ENCODE results near the gene RGS3.

Gene RGS3

DNA sequence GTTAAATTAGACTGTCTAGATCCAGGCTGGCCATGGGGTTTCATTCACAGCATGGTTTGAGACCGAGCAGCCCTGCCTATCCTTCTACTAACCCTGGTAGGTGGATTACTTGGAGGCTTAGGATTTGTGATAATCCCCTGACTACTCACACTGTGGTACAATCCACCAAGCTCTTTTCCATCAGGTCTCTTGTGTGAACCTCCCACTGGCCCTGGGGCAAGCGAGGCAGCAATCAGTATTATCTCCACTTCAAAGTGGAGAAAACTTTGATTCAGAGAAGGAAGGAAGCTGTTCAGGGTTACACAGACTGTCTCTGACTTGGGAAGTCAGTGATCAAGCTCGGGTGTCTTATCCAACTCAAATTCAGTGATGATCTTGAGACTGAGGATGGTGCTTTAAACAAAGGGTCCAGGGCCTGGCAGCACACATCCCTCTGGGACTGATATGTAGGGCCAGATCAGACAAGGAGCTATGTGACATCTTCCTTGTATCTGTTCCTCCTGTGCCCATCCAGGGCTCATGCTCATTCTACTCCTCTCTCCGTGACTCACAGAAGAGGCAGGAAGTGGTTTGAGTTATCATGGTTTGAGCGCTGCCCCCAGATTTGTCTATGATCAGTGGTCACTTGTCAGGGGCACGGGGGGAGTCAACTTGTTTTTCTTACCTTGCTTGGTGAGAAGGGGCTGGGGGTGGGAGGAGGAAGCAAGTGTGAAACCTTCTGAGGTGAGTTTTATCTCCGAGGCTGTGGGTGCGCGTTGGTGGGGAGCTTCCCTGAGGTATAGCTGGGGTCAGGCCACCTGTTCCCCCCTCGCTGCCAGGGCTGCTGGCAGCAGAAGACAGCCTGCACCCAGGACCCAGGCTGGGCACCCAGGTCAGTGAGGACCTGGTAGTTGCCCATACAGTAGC lies 48.6 kb downstream of the RGS3 start:
- DNase-seq (ENCODE audit: low read depth): peak; percentile 76

DNA sequence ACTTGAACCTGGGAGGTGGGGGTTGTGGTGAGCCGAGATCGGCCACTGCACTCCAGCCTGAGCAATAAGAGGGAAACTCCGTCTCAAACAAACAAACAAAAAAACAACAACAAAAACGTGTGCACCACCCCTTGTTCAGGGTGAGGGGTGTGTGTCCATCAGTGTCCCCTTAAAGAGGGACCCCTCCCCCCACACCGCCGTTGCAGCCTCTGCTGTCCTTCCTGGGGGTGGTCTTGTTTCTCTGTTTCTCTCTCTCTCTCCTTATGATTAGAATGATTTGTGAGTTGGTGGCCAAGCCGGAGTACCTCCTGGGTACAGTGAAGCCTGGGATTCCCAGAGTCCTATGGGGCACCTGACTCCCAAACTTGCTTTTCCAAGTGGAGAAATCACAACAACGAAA lies 49.6 kb downstream of the RGS3 start:
- DNase-seq (ENCODE audit: low read depth): no peak

DNA sequence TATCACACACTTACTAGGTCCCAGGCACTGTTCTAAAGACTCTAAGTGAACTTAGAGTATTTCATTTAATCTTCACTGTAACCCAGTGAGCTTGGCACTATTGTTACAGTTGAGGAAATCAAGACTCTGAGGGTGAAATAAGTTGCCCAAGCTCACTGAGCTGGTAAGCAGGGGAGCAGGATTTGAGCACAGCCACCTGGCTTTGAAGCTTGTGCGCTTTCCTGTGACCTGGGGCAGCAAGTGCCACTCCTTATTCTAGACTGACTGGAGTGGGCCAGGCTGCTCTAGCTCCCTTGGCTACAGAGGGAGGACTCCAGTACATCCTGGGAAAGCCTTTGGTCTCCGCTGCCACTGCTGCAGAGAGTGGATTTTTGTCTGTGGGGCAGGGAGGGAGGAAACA lies 50.0 kb downstream of the RGS3 start:
- no peak for DNase-seq (ENCODE audit: low read depth)

DNA sequence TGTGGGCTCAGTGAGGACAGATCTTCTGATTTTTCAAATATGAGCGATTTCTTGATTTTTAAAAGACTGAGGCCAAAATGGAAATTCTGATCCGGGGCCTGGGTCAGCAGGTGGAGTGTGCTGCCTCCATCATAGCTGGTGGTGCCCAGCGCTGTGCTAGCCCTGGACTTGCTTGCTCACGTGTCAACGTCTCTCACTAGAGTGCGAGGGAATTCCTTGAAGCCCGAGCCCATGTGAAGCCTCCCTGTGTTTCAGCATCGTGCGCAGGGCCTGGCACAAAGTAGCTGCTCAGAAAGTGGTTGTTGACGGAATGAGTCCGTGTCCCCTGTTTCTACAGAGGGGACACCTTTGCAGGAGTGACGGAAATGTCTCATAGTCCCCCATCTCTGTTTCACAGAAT lies 50.5 kb downstream of the RGS3 start:
- DNase-seq (ENCODE audit: low read depth): no peak

DNA sequence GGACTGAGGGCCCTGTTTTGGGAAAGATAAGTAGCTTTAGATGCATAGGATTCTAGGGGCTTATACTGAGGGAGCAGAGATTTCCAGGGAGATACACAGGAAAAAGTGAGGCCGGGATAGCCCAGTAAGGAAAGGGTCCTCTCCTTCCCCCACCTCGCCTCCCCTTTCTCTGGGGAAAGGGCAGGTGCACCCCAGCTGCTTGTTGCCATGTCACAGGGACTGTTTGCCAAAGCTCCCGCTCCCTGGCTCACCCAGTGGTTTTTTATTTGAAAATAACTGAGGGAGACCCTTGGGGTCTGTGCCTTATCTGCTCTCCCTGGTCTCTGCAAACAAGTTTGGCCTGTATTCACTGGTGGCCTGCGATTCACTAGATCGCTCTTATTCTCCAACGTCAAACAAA lies 51.2 kb downstream of the RGS3 start:
- DNase-seq (ENCODE audit: low read depth): no peak

DNA sequence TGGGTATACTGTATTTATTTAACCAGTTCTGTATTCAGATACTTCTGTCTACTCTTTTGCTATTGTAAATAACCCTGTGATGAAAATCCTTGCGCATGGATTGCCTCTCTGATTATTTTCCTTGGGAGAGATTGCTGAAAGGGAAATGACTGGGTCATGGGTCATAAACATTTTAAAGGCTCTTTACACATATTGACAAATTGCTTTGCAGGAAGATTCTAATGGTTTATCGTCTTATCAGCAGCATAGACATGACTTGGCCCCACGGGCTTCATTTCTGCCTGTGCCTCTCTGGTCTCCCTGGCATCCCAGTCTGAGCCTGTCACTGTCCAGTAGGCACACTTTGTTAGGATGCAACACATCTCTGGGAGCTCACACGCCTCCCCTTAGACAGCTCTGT lies 52.3 kb downstream of the RGS3 start:
- DNase-seq (ENCODE audit: low read depth): no peak

DNA sequence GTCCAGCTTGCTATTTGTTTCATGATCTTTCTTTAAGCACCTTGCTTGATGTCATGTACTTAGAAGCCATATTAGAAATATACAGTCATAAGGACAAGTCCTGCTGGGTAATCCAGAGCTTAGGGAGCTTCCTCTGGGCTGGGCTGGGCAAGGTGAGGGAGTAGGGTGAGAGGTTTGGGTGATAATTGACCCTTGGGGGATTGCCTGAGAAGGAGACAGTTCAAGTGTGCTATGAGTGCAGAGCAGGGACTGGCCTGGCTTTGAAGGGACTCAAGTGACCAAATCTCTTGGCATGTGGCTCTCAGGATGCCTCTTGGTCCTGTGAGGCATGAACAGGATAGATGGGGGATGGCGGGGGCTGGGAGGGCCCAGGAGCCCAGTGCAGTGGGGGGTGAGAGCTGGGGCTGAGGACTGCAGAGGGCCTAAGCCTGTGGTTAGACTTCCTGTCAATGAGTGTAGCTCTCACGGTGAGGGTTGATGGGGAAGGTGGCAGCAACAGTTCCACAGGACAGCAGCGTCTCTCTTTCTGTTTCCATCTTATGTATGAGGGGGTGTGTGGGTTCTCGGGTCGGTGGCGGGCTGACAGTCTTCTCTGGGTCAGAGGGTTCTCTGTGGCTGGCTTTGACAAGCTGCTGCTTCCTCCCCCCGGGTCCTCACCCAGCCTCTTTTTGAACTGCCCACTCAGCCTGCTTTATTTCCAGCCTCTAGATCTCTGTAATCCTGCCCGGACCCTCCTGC lies 53.5 kb downstream of the RGS3 start:
- peak; percentile 66 for DNase-seq (ENCODE audit: low read depth)

DNA sequence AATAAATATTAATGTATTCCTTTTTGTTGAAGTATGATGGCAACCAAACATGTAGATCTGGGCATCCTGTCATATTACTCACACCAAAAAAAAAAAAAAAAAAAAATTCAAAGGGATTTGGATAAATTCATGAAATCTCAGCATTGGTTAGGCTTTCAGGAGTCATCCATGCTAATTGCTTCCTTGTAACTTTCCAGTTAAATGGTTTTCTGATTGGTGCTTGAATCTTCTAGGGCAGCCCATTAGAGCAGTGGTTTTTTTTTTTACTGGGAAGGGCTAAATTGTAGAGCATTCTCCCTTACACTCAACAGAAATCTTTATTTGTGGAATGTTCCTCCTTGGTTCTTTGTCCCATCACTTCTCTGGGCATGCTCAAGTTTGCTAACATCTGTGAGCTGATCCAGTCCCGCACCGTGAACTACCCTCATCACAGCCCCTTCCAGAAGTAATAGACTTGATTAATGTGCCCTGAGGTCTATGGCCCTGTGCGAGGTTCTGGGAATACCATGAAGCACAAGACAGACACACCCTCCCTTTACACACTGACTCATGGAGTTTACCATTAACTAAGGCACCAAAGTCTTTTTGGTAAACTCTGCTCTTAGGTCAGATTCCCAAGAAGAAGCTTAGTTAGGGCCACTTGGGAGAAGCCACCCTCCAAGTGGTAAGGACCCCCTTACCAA lies 56.0 kb downstream of the RGS3 start:
- peak; percentile 32 for DNase-seq (ENCODE audit: low read depth)

DNA sequence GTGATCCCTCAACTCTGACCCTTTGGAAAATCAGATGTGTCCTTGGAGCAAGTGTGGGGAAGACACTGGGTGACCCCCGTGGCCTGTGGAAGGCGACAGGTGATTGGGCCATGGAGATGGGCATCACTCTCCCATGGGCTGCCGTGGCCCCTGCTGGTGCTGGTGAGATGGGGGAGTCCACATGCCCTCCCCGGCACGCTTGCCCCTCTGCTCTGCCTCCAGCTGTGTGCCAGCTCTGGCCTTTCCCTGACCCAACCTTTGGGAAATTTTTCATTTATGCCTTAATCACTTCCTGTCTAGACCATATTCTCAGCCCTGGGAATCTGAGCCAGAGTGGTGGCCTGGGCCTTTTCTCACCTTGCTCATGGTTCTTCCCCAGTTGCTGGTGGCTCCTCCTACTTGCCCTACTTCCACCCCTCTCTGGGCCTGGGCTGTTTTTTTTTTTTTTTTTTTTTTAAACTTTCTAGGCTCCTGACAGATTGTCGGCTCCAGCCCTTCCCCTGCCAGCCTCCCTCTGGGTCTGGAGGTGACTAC lies 56.6 kb downstream of the RGS3 start:
- DNase-seq (ENCODE audit: low read depth): peak; percentile 47

DNA sequence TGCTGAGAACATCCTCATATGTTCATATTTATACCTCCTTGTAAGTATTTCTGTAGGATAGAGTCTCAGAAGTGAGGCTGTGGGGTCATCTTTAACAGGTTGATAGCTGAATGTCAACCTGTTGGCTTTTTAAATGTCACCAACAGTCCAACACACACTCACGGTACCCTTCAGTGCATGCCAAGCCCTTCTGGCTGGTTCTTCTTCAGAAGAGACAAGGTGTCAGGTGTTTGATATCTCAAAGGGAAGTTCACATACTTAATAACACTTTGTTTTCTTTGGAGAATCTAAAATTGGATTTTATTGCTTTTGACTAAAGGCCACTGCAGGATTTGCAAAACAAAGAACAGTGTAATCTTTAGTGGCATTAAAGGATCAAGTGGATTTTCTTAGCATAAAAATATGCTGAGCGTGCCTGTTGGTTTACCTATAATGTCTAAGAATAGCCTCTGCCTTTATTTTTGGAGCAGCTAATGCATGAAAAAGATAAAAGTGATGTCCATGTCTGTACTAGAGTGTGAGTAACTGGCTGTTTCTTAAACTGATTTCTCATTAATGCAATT lies 58.2 kb downstream of the RGS3 start:
- no peak for DNase-seq (ENCODE audit: low read depth)

DNA sequence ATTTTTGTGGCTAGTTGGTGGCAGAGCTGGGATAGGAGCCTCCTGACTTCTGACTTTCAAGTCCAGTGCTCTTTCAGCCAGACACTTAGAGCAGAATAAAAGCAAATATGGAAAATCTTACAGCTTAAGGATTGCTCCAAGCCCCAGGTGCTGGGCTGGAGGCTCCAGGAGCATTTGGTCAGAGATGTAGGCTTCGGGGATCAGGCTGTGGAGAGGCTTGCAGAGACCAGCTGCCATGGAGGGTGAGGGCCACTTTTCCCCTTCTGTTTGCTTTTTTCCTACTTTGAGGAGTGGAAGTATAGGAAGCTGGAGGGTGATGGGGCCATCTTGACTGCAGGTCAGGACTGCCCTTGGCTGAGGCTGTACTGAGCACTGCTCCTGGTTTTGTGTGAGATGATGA lies 58.9 kb downstream of the RGS3 start:
- no peak for DNase-seq (ENCODE audit: low read depth)

DNA sequence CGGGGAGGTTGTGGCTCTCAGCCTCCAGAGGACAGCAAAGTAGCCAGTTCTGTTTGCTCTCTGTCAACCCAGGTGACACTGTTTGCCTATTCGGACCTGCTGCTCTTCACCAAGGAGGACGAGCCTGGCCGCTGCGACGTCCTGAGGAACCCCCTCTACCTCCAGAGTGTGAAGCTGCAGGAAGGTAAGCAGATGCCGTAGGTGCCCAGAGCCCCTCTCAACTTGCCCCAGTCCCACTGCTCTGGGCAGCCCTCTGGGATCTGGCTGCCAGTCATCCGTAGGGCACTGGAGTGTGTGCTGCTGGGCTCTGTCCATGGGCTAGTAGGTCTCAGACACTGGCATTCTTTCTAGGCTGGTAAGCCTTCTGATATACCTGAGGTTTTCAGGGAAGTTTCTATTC lies 59.3 kb downstream of the RGS3 start:
- no peak for DNase-seq (ENCODE audit: low read depth)

DNA sequence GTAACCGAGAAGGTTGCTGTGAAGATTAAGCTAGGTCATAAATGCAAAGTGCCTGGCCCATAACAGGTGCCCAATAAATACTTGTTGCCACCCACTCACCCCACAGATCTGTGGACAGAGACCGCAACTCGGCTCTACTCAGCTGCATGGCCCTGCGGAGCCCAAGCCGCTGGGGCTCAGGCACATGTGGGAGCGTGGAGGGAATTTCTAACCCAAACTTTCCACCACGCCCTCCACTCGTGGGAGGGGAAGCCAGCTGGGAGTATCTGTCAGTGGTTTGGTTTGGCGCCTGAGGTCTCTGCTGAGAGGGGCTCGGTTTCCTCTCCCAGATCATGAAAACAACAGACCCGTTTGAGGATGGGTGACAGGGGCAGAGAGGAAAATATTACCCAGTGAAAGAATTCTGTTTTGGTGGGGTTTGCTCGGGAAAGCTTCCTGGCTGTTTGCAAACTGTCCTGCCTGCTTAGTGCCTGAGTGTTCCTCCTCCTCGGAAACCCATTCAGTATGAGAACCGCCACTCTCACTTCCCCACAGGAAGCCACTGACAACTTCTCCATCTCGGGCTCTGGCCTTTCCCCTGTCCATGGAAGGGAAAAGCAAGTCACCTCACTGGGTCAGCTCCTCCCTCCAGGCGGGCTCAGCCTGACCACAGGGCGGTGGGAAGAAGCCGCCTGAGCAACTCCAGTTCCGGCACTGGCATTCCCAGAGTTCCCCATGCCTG lies 60.1 kb downstream of the RGS3 start:
- peak; percentile 45 for DNase-seq (ENCODE audit: low read depth)

DNA sequence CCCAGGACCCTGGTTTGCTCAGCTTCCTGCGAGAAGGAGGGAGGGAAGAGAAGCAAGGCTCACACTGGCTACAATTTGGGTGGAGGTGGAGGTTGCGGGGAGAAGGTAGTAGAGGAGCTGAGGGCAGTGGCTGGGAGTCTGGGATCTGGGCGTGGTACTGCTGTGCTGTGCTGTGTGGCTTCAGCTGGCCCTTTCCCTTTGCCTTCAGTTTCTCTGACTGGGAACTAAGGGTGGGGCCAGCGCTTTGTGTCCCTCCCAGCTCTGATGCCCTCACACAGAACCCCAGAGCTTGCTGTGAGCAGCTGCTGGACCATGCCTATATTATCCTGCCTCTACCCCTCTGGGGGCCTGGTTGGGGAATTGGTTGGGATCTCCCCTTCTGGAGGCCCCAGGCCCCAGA lies 60.9 kb downstream of the RGS3 start:
- DNase-seq (ENCODE audit: low read depth): no peak

DNA sequence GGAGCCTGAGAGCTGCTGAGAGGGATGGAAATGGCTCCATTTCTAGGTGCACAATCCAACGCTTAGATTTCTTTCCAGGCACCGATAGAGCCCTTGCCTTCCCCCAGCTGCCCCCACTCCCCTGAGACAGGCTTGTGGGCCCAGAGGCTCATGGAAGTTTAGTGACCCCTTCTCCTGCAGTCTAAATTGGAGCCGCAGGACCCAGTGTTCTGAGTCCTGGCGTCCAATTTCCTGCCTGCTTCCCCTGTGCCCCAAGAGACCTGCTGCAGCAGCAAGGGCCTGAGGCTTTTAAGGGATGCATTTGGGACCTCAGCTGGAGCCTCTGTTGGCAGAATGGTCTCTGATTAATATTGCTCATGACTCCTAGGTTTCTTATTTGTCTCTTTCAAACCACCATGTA lies 61.7 kb downstream of the RGS3 start:
- no peak for DNase-seq (ENCODE audit: low read depth)

DNA sequence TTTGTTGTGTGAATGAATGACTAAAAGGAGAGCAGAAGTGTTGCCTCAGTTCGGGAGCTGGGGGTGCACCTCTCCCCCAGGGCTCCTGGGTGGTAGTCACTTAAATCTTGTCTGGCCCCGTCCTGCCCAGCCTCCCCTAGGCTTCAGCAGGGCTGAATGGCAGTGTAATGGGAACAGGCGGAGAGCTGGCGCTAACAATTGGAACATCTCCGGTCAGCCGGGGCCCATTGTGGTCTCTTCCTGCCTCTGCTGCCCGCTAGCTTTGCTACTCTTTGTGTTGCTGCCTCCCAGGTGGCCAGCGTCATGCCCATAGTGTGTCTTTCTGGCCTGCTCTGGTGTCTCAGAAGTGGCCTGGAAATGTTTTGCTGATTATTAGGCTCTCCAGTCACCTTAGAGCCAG lies 62.3 kb downstream of the RGS3 start:
- no peak for DNase-seq (ENCODE audit: low read depth)

DNA sequence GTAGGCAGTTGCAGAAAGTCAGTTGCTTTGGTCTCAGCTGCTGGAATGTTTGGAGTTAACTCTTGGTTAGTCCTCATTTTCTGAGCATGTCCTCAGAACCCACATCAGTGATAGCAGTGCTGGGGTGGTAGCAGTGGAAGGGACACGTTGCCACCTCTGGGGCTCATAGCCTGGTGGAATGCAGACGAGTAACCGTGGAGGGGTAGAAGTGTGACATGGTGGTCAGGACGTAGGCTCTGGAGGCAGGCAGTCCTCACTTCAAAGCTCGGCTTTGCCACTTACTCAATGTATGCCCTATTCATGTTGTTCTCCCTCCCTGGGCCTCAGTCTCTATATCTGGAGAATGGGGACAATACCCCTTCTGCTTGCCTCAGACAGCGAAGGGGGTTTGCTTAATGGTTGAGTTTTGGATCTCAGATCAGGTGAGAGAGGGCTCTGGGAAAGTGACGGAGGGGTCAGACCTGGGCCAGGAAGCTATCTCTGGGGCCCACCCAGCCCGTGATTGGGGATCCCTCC lies 62.8 kb downstream of the RGS3 start:
- DNase-seq (ENCODE audit: low read depth): no peak

DNA sequence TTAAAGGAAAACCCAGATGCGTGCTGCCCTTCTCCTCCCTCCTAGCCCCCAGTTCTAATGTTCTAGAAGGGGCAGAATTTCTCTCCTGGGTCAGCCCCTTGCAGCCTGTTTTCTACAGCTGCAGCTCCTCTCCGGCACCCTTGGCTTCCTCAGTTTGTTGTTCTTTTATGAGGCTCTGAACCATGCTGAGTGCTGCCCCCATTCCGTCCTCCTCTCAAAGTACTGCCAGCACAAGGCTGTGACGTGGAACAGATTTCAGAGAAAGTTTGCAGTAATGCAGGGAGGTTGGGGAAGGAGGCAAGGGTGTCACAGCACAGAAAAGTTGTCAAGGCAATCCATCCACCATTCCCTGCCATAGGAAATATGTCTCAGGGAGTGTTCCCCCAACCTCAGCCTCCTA lies 63.3 kb downstream of the RGS3 start:
- no peak for DNase-seq (ENCODE audit: low read depth)

DNA sequence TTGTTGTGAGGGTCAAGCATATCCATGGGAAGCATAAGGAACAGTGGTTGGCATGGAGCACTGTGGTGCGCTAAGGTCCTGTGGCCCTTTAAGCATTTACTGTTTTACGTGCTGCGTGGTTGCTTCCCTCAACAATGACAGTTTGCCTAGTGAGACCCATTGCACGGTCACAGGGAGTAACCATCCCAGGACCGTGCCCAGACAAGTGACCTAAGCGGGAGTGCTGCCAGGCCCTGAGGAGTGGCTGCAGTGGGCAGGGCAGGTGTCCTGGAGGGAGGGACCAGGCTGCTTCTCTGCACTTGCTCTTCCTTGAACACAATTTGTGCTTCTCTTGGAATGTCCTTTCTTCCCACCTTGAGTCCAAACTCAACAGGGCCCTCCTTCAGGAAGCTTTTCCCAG lies 64.6 kb downstream of the RGS3 start:
- DNase-seq (ENCODE audit: low read depth): no peak

DNA sequence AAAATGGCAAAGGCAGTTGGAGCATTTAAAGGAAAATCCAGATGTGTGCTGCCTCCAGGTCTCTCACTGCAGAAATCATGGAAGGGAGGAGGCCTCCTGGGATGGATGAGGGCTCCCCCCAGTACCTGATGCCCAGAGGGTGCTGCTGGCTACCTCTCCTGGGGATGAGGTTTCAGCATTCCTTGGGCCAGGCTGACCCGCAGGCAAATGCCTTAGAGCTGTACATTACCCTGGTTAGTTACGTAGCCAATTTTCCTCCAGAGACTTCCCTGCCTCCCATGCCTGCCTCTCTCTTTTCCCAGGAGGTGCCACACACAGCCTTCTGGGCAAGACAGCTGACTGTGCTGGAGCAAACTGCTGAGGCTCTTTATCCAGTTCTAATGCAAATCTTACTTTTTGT lies 65.3 kb downstream of the RGS3 start:
- DNase-seq (ENCODE audit: low read depth): no peak

DNA sequence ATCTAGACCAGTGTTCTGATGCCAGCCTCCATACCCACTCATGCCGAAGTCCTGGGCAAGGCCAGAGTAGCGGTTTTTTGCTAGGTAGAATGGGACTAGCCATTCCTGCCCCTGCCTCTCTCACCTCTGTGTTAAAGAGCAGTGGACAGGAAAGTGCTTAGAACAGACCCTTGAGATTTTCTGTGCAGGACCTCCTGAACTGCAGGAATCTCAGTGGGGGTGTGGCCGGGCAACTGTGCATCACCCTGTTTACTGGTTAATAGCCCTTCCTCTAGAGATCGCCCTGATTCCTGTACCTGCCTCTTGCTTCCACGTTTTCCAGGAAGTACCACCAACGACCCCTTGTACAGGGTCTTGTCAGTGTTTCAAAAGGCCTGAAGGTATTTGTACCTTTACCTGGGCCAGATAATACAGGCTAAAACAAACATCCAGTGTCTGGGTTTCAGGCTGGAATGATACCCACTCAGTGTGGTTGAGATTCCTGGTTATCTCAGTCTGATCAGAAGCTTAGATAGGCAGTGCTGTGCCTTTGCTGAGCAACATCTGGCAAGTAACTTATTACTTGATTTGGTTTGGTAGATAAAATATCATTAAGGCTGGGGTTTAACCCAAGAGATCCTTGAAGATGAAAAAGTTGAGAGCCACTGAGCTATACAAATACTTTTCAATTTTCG lies 65.9 kb downstream of the RGS3 start:
- DNase-seq (ENCODE audit: low read depth): no peak
